Fibroblast of peridontal ligament (primary cell): ENCODE data around the gene MPP3.
"Not testable (repeated sequence)": the region's sequence is repeated elsewhere in the genome, so short reads cannot be mapped to it uniquely, and the experiment has no call there.

Source experiments
- DNase-seq: peaks from one replicate; pipeline ENCODE4 v3.0.0-alpha.2; 2010; ENCODE audit errors: extremely low read depth

Gene MPP3, protein sequence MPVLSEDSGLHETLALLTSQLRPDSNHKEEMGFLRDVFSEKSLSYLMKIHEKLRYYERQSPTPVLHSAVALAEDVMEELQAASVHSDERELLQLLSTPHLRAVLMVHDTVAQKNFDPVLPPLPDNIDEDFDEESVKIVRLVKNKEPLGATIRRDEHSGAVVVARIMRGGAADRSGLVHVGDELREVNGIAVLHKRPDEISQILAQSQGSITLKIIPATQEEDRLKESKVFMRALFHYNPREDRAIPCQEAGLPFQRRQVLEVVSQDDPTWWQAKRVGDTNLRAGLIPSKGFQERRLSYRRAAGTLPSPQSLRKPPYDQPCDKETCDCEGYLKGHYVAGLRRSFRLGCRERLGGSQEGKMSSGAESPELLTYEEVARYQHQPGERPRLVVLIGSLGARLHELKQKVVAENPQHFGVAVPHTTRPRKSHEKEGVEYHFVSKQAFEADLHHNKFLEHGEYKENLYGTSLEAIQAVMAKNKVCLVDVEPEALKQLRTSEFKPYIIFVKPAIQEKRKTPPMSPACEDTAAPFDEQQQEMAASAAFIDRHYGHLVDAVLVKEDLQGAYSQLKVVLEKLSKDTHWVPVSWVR

GRCh38 chr17:43832976-43833829 is at the start of gene MPP3:
Gene MPP3 (minus strand): TSS chr17:43833146. CDS start chr17:43831906, 1,240 bp downstream.
- DNase-seq, result peak; percentile 50

- DNase-seq, result no peak
These were observed 49.0 kb upstream of the MPP3 start for GRCh38 chr17:43881758-43882505.

- no peak for DNase-seq
These were observed 48.2 kb upstream of the MPP3 start for GRCh38 chr17:43881181-43881580.

DNA sequence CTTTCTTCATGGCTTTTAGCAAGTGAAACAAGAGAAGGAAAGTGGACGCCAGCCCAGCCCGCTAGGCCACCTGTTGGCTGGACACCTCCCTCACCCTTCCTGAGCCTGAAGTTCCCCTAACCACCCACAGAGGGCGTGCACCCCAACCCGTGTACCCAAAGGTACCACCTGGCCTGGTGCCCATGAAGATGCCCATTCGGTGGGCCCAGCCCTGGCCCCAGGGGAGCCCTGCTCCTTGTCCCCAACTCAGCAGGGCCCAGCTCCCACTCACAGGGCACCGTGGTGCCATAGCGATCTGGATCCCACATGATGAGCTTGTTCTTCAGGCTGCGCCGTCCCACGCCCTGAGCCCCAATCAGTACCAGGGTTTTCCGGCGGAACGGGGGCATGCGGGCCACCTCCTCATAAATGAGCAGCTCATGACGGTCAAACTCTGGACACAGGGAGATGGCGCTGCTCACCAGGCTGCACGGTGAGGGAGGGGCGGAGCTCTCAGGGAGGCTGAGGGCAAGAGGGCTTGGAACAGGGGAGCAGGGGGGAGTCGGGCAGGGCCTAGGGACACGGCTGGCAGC is 47.6 kb upstream of the MPP3 start:
- peak; percentile 2 for DNase-seq

DNA sequence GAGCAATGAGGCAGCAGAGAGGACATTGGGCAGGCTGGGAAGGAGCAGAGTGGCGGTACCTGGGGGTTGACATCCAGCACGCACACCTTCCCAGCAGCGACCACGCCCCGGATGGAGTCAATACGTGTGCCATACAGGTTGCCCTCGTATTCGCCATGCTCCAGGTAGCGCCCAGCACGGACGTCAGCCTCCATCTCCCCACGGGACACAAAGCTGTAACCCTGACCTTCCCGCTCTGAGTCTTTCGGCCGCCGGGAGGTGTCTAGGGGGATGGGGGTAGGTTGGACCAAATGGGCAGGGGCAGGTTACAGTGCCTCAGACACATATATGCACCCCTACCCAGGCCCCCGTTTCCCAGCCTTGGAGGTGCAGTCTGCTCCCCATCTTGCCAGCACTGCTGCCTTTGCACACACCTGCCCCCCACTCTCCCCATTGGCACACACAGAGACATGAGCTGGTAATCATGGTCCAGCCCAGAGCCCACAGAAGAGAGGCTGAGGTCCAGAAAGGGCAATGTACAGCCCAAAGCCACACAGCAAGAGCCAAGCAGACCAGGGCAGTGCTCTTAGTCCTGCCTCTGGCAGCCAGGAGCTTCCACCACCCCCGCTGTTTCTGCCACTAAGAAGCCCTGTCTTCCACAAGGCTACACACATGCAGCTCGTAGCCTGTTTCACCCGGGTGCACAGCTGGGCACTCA is 46.9 kb upstream of the MPP3 start:
- DNase-seq, result no peak

- DNase-seq, result peak; percentile 88
These were observed 45.6 kb upstream of the MPP3 start for GRCh38 chr17:43878260-43879175.

DNA sequence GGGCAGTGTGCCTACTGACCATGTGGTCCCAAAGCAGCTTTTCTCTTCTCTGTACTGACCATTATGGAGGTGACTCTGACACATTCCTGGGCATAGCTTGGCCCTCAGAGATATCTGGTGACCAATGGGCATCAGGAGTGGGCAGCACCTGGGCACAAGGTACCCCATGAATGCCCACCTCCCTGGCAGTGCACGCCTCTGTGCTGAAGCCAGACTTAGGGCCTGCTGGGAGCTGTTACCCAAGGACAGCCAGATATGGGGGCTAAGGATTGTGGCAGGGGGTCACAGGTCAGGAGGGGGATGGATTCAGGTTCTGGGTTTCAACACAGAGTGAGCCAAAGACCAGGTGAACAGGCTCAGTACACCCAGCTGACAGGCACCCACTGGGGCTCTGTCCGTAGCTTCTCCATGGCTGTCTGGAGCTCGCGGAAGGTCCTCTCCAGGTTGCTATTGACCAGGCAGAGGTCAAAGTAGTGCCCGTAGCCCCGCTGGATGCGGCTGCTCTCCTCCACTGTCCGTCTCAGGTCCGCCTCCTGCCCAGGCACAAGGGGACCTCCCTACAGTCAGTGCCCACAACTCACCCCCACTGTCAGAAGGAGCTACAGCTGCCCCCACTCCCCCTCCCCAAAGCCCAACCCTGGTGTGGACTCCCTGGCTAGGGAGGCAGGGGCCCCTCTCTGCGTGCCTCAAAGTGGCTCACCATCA is 44.7 kb upstream of the MPP3 start:
- DNase-seq, result no peak

- DNase-seq, result no peak
These were observed 44.1 kb upstream of the MPP3 start for GRCh38 chr17:43877031-43877430.

GRCh38 chr17:43875476-43876147 is 42.7 kb upstream of the MPP3 start:
- DNase-seq, result no peak

DNA sequence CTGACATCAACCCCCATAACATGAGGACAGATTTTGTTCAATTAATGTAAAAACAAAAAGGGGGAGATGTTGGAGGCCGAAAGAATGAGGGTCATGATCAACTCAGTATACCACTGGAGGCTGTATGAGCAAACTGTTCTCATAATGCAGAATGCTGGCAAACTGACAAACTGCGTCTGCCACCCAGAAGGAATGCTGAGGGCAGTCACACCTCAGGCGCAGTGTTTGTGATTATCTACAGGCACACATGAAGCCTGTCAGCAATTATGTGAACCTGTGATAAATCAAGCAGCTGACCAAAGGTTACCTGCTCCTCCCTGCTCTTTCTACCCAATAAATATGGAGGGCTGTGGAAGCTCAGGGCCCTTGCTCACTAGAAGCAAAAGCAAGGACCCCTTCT is 41.3 kb upstream of the MPP3 start:
- DNase-seq, result no peak

GRCh38 chr17:43873815-43874214 is 40.9 kb upstream of the MPP3 start:
- DNase-seq, result no peak

- no peak for DNase-seq
These were observed 40.1 kb upstream of the MPP3 start for GRCh38 chr17:43873091-43873490.

- peak; percentile 5 for DNase-seq
These were observed 39.2 kb upstream of the MPP3 start for GRCh38 chr17:43871946-43872690.

GRCh38 chr17:43869031-43869430 is 36.1 kb upstream of the MPP3 start:
- DNase-seq, result not testable (repeated sequence)

- DNase-seq, result no peak
These were observed 35.5 kb upstream of the MPP3 start for GRCh38 chr17:43868226-43868994.

DNA sequence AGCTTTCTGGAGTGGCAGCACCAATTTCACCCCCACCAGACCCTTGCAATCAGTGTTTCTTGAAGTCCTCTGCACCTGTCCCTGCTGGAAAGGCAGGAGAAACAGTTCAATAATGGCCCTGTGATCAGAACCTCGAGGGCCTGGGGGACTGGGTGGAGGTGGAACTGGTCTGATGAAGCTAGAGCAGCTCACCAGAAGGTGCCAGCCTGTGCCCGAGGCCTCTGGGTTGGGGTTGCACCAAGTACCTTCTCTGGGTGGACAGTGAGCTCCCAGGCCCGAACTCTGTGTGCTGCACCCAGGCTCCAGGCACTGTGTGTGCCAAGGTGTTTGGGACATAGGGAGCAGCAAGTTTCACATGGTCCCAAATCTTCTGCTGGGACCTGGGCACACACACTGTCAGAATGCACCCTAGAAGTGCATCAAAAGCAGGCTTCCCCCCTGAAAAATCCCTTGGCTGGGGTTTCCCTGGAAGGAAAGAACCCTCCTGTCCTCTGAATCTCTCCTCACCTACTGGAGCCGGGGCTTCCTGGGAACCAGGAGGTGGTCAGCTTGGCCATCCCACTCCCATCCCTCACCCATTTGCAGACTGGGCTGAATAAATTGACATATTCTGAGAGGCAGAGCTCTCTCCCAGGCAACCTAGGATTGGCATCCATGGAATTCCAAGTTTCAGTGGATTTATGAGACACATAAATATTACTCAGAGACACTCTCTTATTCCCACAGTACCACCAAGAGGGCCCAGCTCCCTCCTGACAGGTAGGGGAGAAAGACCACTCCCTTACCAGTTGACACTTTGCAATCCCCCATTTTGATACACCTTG is 31.4 kb upstream of the MPP3 start:
- DNase-seq, result no peak
